ENCODE data around the gene RYR3.

RYR3 gene

DNA sequence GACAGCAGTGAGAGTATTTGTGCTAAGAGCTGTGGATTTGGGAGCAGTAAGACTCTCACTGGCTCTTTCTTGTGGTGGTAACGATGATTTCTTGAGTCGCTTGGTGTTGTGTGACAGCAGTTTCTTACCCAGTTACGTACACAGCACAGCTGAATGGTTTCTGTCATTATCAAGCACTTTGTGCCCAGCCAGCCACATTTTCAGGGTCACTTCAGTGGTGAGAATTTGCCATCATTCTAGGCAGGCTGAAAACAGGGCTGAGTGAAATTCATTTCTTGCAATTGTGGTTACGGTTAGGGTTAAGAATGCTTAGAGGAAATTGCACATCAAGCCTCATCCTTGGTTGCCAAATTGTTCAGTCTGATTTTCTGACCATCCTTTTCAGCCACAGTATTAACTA, 130.1 kb downstream of the RYR3 start:
- Histone ChIP-seq H3K9me3 (ENCODE audit: control insufficient read depth, low read length) (no peaks in the 10 kb centered on the region), H3K27me3 (ENCODE audit: control insufficient read depth, insufficient read depth, low read length) (no peaks in the 10 kb centered on the region), H3K4me3 (ENCODE audit: low read length) (no peak overlapping the region)

GRCh38 chr15:33442449-33442848, 131.7 kb downstream of the RYR3 start:
- no peaks in the 10 kb centered on the region for H3K9me3 ChIP-seq (ENCODE audit: control insufficient read depth, low read length)
- H3K27me3 ChIP-seq (ENCODE audit: control insufficient read depth, insufficient read depth, low read length) = no peaks in the 10 kb centered on the region
- no peak overlapping the region for H3K9ac ChIP-seq (ENCODE audit: low read length)
- H3K4me1 ChIP-seq (ENCODE audit: control insufficient read depth, insufficient read depth, low read length) = no peaks in the 10 kb centered on the region
- no peak overlapping the region for H3K4me3 ChIP-seq (ENCODE audit: low read length)
- H3K36me3 ChIP-seq (ENCODE audit: control insufficient read depth, insufficient read depth, low read length) = no peaks in the 10 kb centered on the region

More for the DNA sequence above, 130.1 kb downstream of the RYR3 start:
- Histone ChIP-seq H3K36me3 (ENCODE audit: control insufficient read depth, insufficient read depth, low read length) (no peaks in the 10 kb centered on the region), H3K9ac (ENCODE audit: low read length) (no peak overlapping the region), H3K4me1 (ENCODE audit: control insufficient read depth, insufficient read depth, low read length) (no peaks in the 10 kb centered on the region)

DNA sequence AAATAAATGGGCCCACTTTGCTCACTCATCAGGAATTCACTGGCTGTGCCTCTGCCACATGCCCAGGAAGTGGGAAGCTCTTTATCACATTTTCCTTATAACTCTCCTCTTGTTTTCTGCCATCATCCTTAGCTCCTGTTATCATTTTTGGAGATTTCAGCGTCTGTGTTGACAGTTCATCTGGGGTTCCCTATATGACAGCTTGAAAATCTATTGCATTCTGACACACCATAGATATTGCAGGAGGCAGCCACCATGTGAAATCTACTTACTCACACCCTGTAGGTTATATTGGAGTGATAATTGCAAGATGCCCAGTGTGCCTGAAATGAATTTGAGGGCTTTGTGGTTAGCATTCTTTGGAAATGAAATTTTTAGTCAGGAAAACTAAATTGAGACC, 132.9 kb downstream of the RYR3 start:
- H3K4me3 ChIP-seq (ENCODE audit: low read length) = no peak overlapping the region
- H3K27me3 ChIP-seq (ENCODE audit: control insufficient read depth, insufficient read depth, low read length) = no peaks in the 10 kb centered on the region
- no peaks in the 10 kb centered on the region for H3K9me3 ChIP-seq (ENCODE audit: control insufficient read depth, low read length)
- no peaks in the 10 kb centered on the region for H3K4me1 ChIP-seq (ENCODE audit: control insufficient read depth, insufficient read depth, low read length)
- H3K36me3 ChIP-seq (ENCODE audit: control insufficient read depth, insufficient read depth, low read length) = no peaks in the 10 kb centered on the region
- no peak overlapping the region for H3K9ac ChIP-seq (ENCODE audit: low read length)

DNA sequence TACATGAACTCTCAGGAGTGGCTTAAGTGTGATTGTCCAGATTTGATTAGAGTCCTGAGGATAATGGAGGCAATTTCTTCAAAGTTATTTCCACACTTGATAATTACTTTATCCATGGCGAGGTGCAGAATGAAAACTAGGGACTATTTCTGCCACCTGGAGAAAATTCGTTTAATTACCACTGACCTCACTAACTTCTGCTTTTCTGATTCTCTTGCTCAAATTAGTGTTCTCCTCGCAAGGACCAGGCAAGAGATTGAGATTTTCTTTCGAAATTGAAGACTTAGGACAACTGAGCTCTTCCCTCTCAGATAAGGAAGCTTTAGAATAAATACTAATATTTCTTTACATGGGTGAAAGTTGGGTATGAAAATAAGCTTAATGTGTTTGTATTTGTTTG, 135.2 kb downstream of the RYR3 start:
- H3K9me3 ChIP-seq (ENCODE audit: control insufficient read depth, low read length) = no peaks in the 10 kb centered on the region
- H3K27me3 ChIP-seq (ENCODE audit: control insufficient read depth, insufficient read depth, low read length) = no peaks in the 10 kb centered on the region
- no peak overlapping the region for H3K4me3 ChIP-seq (ENCODE audit: low read length)
- H3K9ac ChIP-seq (ENCODE audit: low read length) = no peak overlapping the region
- no peaks in the 10 kb centered on the region for H3K36me3 ChIP-seq (ENCODE audit: control insufficient read depth, insufficient read depth, low read length)
- H3K4me1 ChIP-seq (ENCODE audit: control insufficient read depth, insufficient read depth, low read length) = no peaks in the 10 kb centered on the region

- no peaks in the 10 kb centered on the region for H3K9me3 ChIP-seq (ENCODE audit: control insufficient read depth, low read length)
- H3K27me3 ChIP-seq (ENCODE audit: control insufficient read depth, insufficient read depth, low read length) = no peaks in the 10 kb centered on the region
- H3K4me3 ChIP-seq (ENCODE audit: low read length) = no peak overlapping the region
- H3K36me3 ChIP-seq (ENCODE audit: control insufficient read depth, insufficient read depth, low read length) = no peaks in the 10 kb centered on the region
- no peak overlapping the region for H3K9ac ChIP-seq (ENCODE audit: low read length)
- no peaks in the 10 kb centered on the region for H3K4me1 ChIP-seq (ENCODE audit: control insufficient read depth, insufficient read depth, low read length)
Measured at GRCh38 chr15:33448151-33448550, 137.4 kb downstream of the RYR3 start.

DNA sequence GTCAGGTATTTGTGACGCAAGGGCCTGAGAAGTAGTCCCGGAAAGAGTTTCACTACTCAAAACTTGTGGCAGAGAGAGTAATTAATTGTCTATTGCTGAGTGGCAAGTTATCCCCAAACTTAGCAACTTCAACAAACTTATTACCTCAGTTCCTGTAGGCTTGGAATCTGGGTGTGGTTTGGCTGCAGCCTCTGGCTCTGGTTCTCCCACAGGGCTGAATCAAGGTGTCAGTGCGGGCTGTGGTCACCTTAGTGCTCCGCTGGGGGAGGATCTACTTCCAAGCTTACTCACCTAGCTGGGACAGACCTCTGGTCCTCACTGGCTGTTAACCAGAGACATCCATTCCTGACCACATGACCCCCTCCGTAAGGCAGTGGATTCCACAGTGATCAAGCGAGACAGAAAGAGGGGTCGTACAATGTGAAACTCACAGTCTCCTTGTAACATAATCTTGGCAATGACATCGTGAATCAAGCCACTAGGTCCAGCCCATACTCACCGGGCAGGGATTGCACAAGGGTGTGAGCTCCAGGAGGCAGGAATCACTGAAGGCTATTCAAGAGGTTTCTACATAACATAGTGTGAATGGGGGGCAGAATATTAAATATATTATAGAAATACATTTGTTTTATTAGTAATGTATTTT, 138.3 kb downstream of the RYR3 start:
- Histone ChIP-seq H3K4me3 (ENCODE audit: low read length) (no peak overlapping the region), H3K36me3 (ENCODE audit: control insufficient read depth, insufficient read depth, low read length) (no peaks in the 10 kb centered on the region), H3K4me1 (ENCODE audit: control insufficient read depth, insufficient read depth, low read length) (no peaks in the 10 kb centered on the region), H3K9ac (ENCODE audit: low read length) (no peak overlapping the region), H3K9me3 (ENCODE audit: control insufficient read depth, low read length) (no peaks in the 10 kb centered on the region), H3K27me3 (ENCODE audit: control insufficient read depth, insufficient read depth, low read length) (no peaks in the 10 kb centered on the region)

GRCh38 chr15:33449810-33450209, 139.0 kb downstream of the RYR3 start:
- no peaks in the 10 kb centered on the region for H3K4me1 ChIP-seq (ENCODE audit: control insufficient read depth, insufficient read depth, low read length)
- H3K27me3 ChIP-seq (ENCODE audit: control insufficient read depth, insufficient read depth, low read length) = no peaks in the 10 kb centered on the region
- H3K9me3 ChIP-seq (ENCODE audit: control insufficient read depth, low read length) = no peaks in the 10 kb centered on the region
- H3K4me3 ChIP-seq (ENCODE audit: low read length) = no peak overlapping the region
- H3K36me3 ChIP-seq (ENCODE audit: control insufficient read depth, insufficient read depth, low read length) = no peaks in the 10 kb centered on the region
- H3K9ac ChIP-seq (ENCODE audit: low read length) = no peak overlapping the region

DNA sequence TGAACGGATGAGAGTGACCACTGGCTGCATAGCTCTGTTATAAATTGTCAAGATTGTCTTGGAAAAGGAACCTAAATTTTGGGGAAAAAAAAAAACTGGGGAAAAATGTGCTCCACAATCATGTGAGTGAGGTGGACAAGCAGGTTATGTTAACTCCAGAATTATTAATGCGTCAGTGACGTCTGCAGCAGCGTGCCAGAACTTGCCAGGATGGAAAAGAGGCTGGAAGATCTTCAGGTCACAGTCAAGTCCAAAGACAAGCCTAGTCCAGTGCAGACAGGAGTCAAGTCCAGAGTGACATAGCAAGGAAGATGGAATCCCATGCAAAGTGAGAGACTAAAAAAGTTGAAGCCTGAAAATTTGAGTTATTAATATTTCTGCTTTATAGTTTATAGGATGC, 140.6 kb downstream of the RYR3 start:
- Histone ChIP-seq H3K9me3 (ENCODE audit: control insufficient read depth, low read length) (no peaks in the 10 kb centered on the region), H3K4me1 (ENCODE audit: control insufficient read depth, insufficient read depth, low read length) (no peaks in the 10 kb centered on the region)

DNA sequence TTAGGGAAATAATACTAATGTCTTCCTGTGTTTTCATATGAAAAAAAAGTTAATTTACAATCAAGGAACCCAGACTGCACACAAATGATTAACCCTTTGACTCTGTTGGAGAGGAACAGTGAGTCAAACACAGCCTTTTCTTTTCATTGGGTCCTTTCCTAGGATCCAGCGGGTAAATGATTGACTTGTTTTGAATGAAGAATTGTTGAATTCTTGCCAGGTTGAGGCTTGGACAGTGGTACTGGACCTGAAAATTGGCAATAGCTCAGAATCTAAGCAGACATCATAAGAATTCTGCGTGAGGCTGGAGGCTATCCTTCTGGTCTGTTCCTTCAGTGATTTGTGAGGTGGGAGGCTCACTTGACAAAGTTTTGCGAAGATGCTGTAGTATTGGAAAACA, 143.0 kb downstream of the RYR3 start:
- H3K36me3 ChIP-seq (ENCODE audit: control insufficient read depth, insufficient read depth, low read length) = no peaks in the 10 kb centered on the region
- H3K4me1 ChIP-seq (ENCODE audit: control insufficient read depth, insufficient read depth, low read length) = no peaks in the 10 kb centered on the region
- no peak overlapping the region for H3K9ac ChIP-seq (ENCODE audit: low read length)
- H3K27me3 ChIP-seq (ENCODE audit: control insufficient read depth, insufficient read depth, low read length) = no peaks in the 10 kb centered on the region
- H3K9me3 ChIP-seq (ENCODE audit: control insufficient read depth, low read length) = no peaks in the 10 kb centered on the region
- no peak overlapping the region for H3K4me3 ChIP-seq (ENCODE audit: low read length)

More for the DNA sequence above, 140.6 kb downstream of the RYR3 start:
- no peaks in the 10 kb centered on the region for H3K27me3 ChIP-seq (ENCODE audit: control insufficient read depth, insufficient read depth, low read length)
- no peak overlapping the region for H3K9ac ChIP-seq (ENCODE audit: low read length)
- H3K36me3 ChIP-seq (ENCODE audit: control insufficient read depth, insufficient read depth, low read length) = no peaks in the 10 kb centered on the region
- no peak overlapping the region for H3K4me3 ChIP-seq (ENCODE audit: low read length)

DNA sequence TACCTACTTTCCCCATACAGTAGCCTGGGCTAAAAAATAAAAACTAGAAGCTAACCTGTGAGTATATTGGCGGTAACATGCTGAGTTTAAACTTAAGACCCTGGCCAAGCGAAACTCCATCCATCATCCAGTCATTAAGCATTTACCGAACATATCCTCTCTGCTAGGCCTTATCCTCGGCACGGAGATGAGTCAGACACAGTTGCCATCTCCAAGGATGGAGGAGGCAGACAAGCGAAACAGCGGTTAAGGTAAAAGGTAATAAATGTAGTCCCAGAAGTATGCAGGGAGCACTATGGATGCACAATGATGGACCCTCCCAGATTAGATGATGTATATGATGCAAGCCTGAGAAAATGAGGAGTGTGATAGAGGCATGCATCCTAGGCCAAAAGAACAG, 143.6 kb downstream of the RYR3 start:
- H3K36me3 ChIP-seq (ENCODE audit: control insufficient read depth, insufficient read depth, low read length) = no peaks in the 10 kb centered on the region
- no peak overlapping the region for H3K9ac ChIP-seq (ENCODE audit: low read length)
- no peaks in the 10 kb centered on the region for H3K9me3 ChIP-seq (ENCODE audit: control insufficient read depth, low read length)
- H3K27me3 ChIP-seq (ENCODE audit: control insufficient read depth, insufficient read depth, low read length) = no peaks in the 10 kb centered on the region
- H3K4me3 ChIP-seq (ENCODE audit: low read length) = no peak overlapping the region
- no peaks in the 10 kb centered on the region for H3K4me1 ChIP-seq (ENCODE audit: control insufficient read depth, insufficient read depth, low read length)

GRCh38 chr15:33454996-33455395, 144.2 kb downstream of the RYR3 start:
- Histone ChIP-seq H3K27me3 (ENCODE audit: control insufficient read depth, insufficient read depth, low read length) (no peaks in the 10 kb centered on the region), H3K4me1 (ENCODE audit: control insufficient read depth, insufficient read depth, low read length) (no peaks in the 10 kb centered on the region), H3K4me3 (ENCODE audit: low read length) (no peak overlapping the region), H3K9me3 (ENCODE audit: control insufficient read depth, low read length) (no peaks in the 10 kb centered on the region), H3K9ac (ENCODE audit: low read length) (no peak overlapping the region), H3K36me3 (ENCODE audit: control insufficient read depth, insufficient read depth, low read length) (no peaks in the 10 kb centered on the region)

GRCh38 chr15:33458421-33458820, 147.7 kb downstream of the RYR3 start:
- H3K36me3 ChIP-seq (ENCODE audit: control insufficient read depth, insufficient read depth, low read length) = no peaks in the 10 kb centered on the region
- H3K27me3 ChIP-seq (ENCODE audit: control insufficient read depth, insufficient read depth, low read length) = no peaks in the 10 kb centered on the region
- H3K9ac ChIP-seq (ENCODE audit: low read length) = no peak overlapping the region
- no peaks in the 10 kb centered on the region for H3K9me3 ChIP-seq (ENCODE audit: control insufficient read depth, low read length)
- no peak overlapping the region for H3K4me3 ChIP-seq (ENCODE audit: low read length)
- no peaks in the 10 kb centered on the region for H3K4me1 ChIP-seq (ENCODE audit: control insufficient read depth, insufficient read depth, low read length)
